Stimulated activated CD8-positive, alpha-beta memory T cell treated with anti-CD3 and anti-CD28 coated beads, Interleukin-12 subunit alpha, Interleukin-12 subunit beta, amount 100 ng/mL, for 1 hour (primary cell): ENCODE results near the gene ERI3.
"Not testable (repeated sequence)": the region's sequence is repeated elsewhere in the genome, so short reads cannot be mapped to it uniquely, and the experiment has no call there.

ENCODE experiments used
- DNase-seq: peaks from one replicate; pipeline ENCODE4 v3.0.0-alpha.2; 2020; ENCODE audit warnings: low read depth

Gene ERI3

DNA sequence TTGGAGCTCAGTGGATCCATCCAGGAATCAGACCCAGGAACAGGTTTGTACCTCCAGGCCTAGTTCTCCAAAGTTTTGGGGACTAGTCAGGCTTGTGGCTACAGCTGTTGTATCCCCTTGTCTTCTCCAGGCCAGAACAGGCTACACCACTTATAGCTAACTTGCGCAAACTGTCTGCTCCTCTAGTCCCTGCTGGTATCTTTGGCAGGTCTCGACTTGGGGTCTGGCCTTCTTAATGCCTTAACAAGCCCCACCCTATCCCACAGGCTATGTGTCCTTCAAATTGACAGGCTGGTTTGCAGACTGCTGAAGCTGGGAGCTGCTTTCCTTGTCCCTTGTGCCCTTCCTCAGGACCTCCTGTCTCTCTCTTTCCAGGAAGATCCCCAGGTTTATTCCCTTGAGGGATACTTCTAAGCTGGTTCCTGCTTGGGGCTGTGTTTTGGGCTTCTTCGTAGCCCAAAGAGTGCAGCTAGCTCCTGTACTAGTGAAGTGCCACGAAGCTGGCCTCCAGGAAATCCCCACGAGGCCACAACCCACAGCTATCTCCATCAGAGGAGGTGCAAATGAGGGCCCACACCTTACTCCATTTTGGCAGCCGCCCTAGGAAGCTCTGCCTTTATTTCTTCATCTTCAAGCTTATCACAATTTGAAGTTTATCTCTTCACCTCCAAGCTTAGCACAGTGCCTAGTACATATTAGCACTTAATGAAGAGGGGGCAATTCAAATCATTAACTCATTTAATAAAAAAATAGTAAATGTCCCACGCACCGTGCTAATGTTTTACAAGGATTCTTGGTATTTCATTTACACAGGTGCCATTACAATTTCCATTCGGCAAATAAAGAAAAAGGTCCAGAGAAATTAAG lies 142.5 kb downstream of the ERI3 start:
- DNase-seq = no peak

- no peak for DNase-seq
Measured at GRCh38 chr1:44210595-44210994, 144.5 kb downstream of the ERI3 start.

DNA sequence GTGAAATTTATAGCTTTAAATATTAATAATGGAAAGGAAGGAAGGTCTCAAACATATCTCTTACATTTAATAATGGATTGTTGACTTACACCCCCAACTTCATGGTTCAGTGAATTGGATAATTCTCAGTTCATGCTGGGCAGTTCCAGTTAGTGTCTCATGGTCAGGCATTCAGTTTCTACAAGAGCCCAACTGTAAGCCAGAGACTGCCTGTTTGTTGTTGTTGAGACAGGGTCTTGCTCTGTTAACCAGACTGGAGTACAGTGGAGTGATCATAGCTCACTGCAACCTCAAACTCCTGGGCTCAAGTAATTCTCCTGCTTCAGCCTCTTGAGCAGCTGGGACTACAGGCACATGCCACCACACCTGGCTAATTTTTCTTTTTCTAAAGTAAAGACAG lies 146.8 kb downstream of the ERI3 start:
- no peak for DNase-seq

DNA sequence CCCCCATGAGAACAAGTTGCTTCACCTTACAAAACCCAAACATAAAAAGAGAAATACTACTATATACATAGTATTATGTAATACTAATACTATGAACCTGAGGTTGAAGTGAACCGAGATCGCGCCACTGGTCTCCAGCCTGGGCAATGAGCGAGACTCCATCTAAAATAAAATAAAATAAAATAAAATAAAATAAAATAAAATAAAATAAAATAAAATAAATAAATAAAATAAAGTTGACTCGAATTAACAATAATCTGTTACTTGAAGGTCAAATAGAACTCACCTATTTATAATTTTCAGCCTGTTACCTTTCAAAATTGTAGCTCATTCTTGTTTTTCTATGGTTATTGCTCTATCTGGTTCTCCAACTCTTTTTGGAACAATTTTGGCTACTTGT lies 148.5 kb downstream of the ERI3 start:
- not testable (repeated sequence) for DNase-seq

- DNase-seq = no peak
Measured at GRCh38 chr1:44200336-44200735, 154.7 kb downstream of the ERI3 start.

DNA sequence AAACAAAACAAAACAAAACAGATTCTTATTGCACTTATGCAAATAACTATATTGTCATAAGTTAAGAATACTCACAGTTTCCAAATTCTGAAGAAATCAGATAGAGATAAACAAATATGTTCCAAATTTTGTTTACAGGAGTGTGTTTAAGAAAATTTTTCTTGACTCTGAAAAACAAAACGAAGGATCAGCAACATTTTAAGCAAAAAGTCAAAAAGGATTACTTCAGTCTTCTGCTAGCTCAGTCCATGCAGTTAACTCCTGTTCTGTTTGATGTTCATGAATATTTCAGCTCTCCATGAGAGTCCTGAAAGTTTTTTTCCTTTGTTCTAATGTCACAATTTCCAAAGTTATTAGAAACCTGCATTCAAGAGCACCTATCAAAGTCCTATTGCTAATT lies 180.4 kb downstream of the ERI3 start:
- no peak for DNase-seq
